Measurements from ENCODE around the gene CHRNA10. TPM values are rescaled to one million over a fixed set of nuclear protein-coding genes. Genes with fewer than 3 reads are reported as not detected.
"Not testable (repeated sequence)": the region's sequence is repeated elsewhere in the genome, so short reads cannot be mapped to it uniquely, and the experiment has no call there.

The CHRNA10 gene
- total RNA-seq, 1 donor from 2014 or later: 2.8 TPM

DNA sequence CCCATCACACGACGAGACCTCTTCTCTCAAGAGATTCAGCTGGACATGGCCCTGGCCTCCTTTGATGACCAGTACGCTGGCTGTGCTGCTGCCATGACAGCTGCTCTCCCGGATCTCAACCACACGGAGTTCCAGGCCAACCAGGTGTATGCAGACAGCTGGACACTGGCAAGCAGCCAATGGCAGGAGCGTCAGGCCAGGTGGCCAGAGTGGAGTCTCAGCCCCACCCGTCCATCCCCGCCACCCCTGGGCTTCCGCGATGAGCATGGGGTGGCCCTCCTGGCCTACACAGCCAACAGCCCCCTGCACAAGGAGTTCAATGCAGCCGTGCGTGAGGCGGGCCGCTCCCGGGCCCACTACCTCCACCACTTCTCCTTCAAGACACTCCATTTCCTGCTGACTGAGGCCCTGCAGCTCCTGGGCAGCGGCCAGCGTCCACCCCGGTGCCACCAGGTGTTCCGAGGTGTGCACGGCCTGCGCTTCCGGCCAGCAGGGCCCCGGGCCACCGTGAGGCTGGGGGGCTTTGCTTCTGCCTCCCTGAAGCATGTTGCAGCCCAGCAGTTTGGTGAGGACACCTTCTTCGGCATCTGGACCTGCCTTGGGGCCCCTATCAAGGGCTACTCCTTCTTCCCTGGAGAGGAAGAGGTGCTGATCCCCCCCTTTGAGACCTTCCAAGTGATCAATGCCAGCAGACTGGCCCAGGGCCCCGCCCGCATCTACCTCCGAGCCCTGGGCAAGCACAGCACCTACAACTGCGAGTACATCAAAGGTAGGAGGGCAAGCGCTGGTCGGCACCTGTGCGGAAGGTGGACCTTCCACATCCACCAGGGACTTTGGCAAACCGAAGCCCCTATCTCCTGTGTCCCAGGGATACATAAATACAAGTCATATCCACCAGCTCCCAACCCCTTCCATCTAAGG, 11.3 kb downstream of the CHRNA10 start:
- peaks cover 3% of the 10 kb centered on the region for H3K9me3 Mint-ChIP-seq (ENCODE audit: low read depth)
- no peak for DNase-seq (ENCODE audit: low spot score, unreplicated experiment)
- H3K4me1 Mint-ChIP-seq (ENCODE audit: low read depth): no peaks in the 10 kb centered on the region
- no peaks in the 10 kb centered on the region for H3K36me3 Mint-ChIP-seq (ENCODE audit: insufficient read depth)
- peaks cover 5% of the 10 kb centered on the region for H3K27me3 Mint-ChIP-seq
- H3K27ac Mint-ChIP-seq: no peak overlapping the region
- TF ChIP-seq, protein P1, sequence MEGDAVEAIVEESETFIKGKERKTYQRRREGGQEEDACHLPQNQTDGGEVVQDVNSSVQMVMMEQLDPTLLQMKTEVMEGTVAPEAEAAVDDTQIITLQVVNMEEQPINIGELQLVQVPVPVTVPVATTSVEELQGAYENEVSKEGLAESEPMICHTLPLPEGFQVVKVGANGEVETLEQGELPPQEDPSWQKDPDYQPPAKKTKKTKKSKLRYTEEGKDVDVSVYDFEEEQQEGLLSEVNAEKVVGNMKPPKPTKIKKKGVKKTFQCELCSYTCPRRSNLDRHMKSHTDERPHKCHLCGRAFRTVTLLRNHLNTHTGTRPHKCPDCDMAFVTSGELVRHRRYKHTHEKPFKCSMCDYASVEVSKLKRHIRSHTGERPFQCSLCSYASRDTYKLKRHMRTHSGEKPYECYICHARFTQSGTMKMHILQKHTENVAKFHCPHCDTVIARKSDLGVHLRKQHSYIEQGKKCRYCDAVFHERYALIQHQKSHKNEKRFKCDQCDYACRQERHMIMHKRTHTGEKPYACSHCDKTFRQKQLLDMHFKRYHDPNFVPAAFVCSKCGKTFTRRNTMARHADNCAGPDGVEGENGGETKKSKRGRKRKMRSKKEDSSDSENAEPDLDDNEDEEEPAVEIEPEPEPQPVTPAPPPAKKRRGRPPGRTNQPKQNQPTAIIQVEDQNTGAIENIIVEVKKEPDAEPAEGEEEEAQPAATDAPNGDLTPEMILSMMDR (IDR thresholded peaks at IDR 0.05; ENCODE audit: unreplicated experiment): no peak
- H3K4me3 Mint-ChIP-seq (ENCODE audit: low read depth): no peak overlapping the region

DNA sequence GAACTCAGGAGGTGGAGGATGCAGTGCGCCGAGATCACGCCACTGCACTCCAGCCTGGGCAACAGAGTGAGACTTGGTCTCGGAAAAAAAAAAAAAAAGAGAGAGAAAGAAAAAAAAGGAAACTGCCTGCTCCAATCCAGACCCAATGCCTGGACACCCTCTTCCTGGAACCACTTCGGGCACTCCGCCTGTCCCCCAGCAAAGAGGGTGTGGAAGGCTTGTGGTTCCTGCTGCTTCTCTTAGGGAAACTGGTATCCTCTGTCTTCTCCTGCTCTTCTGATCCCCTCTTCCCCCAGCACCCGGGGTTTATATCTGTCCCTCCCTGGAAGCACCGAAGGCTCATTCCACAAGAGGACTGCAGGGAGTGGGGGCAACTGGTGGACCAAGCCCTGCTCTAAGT, 12.9 kb downstream of the CHRNA10 start:
- Mint-ChIP-seq H3K4me1 (ENCODE audit: low read depth) (no peaks in the 10 kb centered on the region), H3K27me3 (peaks cover 5% of the 10 kb centered on the region), H3K4me3 (ENCODE audit: low read depth) (no peak overlapping the region), H3K36me3 (ENCODE audit: insufficient read depth) (no peaks in the 10 kb centered on the region), H3K27ac (no peak overlapping the region), H3K9me3 (ENCODE audit: low read depth) (peaks cover 3% of the 10 kb centered on the region)
- no peak for DNase-seq (ENCODE audit: low spot score, unreplicated experiment)
- TF ChIP-seq, protein P1 (IDR thresholded peaks at IDR 0.05; ENCODE audit: unreplicated experiment): no peak

DNA sequence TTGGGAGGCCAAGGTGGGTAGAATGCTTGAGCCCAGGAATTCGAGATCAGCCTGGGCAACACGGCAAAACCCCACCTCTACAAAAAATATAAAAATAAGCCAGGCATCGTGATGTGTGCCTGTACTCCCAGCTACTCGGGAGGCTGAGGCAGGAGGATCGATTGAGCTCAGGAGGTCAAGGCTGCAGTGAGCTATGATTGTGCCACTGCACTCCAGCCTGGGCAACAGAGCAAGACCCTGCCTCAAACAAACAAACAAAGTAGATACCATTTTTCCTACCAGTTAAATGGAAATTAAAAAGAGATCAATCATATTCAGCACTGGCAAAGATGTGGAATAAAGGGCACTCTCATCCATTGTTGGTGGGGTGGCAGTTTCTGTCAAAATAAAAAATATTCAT, 13.9 kb downstream of the CHRNA10 start:
- H3K27ac Mint-ChIP-seq; H3K4me1 Mint-ChIP-seq (ENCODE audit: low read depth); H3K9me3 Mint-ChIP-seq (ENCODE audit: low read depth); H3K36me3 Mint-ChIP-seq (ENCODE audit: insufficient read depth); DNase-seq (ENCODE audit: low spot score, unreplicated experiment); H3K4me3 Mint-ChIP-seq (ENCODE audit: low read depth); H3K27me3 Mint-ChIP-seq: not testable (repeated sequence)

DNA sequence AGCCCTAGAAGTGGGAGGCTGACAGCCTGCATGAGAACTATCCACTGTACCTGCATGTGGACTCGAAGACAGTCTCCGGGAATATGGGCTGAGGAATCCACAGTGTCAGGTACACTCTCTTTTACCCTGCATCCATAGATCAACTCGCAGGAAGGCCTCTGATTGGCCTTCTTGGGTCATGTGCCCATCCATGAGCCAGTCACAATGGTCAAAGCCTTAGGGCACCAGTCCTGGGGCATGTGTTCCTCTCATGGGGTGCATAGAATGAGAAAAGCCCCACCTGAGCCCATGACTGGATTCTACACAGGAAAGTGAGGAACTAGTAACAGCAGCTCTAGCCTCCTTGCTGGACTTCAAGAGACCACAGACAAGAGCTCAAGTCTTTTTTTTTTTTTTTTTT, 15.6 kb downstream of the CHRNA10 start:
- Mint-ChIP-seq H3K4me1 (ENCODE audit: low read depth) (no peaks in the 10 kb centered on the region), H3K27ac (no peak overlapping the region), H3K9me3 (ENCODE audit: low read depth) (peaks cover 3% of the 10 kb centered on the region), H3K36me3 (ENCODE audit: insufficient read depth) (no peaks in the 10 kb centered on the region), H3K27me3 (peaks cover 10% of the 10 kb centered on the region), H3K4me3 (ENCODE audit: low read depth) (no peak overlapping the region)
- TF ChIP-seq, protein P1 (IDR thresholded peaks at IDR 0.05; ENCODE audit: unreplicated experiment): no peak
- DNase-seq (ENCODE audit: low spot score, unreplicated experiment): no peak

DNA sequence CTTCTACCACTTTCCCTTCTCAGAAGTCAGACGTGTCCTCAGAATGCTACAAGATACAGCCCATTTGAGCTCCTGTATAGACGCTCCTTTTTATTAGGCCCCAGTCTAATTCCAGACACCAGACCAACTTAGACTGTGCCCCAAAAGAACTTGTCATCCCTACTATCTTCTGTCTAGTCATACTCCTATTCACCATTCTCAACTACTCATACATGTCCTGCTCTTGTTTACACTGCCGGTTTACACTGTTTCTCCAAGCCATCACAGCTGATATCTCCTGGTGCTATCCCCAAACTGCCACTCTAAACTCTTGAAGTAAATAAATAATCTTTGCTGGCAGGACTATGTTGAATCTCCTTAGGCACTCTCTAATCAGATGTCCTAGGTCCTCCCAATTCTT, 18.7 kb downstream of the CHRNA10 start:
- H3K36me3 Mint-ChIP-seq (ENCODE audit: insufficient read depth); DNase-seq (ENCODE audit: low spot score, unreplicated experiment); H3K9me3 Mint-ChIP-seq (ENCODE audit: low read depth); H3K4me3 Mint-ChIP-seq (ENCODE audit: low read depth); H3K4me1 Mint-ChIP-seq (ENCODE audit: low read depth); H3K27ac Mint-ChIP-seq: not testable (repeated sequence)
- peaks cover 27% of the 10 kb centered on the region for H3K27me3 Mint-ChIP-seq

DNA sequence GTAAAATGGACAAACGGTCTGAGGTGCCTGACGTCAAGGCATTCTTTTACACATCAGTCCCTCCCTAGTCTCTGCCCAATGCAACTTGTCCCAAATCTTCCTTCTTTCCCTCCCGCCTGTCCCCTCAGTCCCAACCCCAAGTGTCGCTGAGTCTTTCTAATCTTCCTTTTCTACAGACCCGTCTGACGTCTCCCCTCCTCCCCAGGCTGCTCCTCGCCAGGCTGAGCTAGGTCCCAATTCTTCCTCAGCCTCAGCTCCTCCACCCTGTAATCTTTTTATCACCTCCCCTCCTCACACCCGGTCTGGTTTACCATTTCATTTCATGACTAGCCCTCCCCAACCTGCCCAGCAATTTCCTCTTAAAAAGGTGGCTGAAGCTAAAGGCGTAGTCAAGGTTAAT, 21.8 kb downstream of the CHRNA10 start:
- DNase-seq (ENCODE audit: low spot score, unreplicated experiment); H3K4me3 Mint-ChIP-seq (ENCODE audit: low read depth): not testable (repeated sequence)

DNA sequence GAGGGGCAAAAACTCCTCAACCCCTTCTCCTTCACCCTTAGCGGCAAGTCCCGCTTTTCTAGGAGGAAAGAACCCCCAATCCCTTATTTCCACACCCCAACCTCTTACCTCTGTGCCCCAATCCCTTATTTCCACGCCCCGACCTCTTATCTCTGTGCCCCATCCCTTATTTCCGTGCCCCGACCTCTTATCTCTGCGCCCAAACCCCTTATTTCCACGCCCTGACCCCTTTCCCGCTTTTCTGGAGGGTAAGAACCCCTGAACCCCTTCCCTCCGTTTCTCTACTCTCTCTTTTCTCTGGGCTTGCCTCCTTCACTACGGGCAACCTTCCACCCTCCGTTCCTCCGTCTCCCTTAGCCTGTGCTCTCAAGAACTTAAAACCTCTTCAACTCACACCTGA, 22.3 kb downstream of the CHRNA10 start:
- not testable (repeated sequence) for DNase-seq (ENCODE audit: low spot score, unreplicated experiment); H3K9me3 Mint-ChIP-seq (ENCODE audit: low read depth); H3K27ac Mint-ChIP-seq; H3K4me1 Mint-ChIP-seq (ENCODE audit: low read depth); H3K4me3 Mint-ChIP-seq (ENCODE audit: low read depth); H3K36me3 Mint-ChIP-seq (ENCODE audit: insufficient read depth)
- peaks cover 27% of the 10 kb centered on the region for H3K27me3 Mint-ChIP-seq

More for the DNA sequence above, 21.8 kb downstream of the CHRNA10 start:
- not testable (repeated sequence) for H3K36me3 Mint-ChIP-seq (ENCODE audit: insufficient read depth); H3K9me3 Mint-ChIP-seq (ENCODE audit: low read depth); H3K27ac Mint-ChIP-seq; H3K4me1 Mint-ChIP-seq (ENCODE audit: low read depth)
- H3K27me3 Mint-ChIP-seq: peaks cover 27% of the 10 kb centered on the region
